KBM-7 (cell line): ENCODE data around the gene ZNF350.
"Not testable (repeated sequence)": the region's sequence is repeated elsewhere in the genome, so short reads cannot be mapped to it uniquely, and the experiment has no call there.

Experiments
- DNase-seq: peaks from one replicate; pipeline ENCODE4 v3.0.0-alpha.2; 2015
- in situ Hi-C: fragments of 300-500 bp; cut with MboI; formaldehyde crosslinking; loops from 2 replicates; pipeline ENCODE4 v1.14.3; 2020; ENCODE audit warnings: low sequenced_read_pairs, low pct_unique_long_range_greater_than_20kb, mixed read lengths

ZNF350 gene

GRCh38 chr19:51977346-51977745, 9.3 kb downstream of the ZNF350 start:
- in situ Hi-C loops = no loop called here

GRCh38 chr19:51976852-51977251, 9.8 kb downstream of the ZNF350 start:
- DNase-seq = no peak
- in situ Hi-C loops = no loop called here

More at GRCh38 chr19:51977346-51977745, 9.3 kb downstream of the ZNF350 start:
- no peak for DNase-seq

GRCh38 chr19:51975787-51976186, 10.9 kb downstream of the ZNF350 start:
- in situ Hi-C loops, DNase-seq: not testable (repeated sequence)

- in situ Hi-C loops = no loop called here
- DNase-seq = peak; percentile 18
These were observed 15.0 kb downstream of the ZNF350 start for GRCh38 chr19:51971624-51972023.

- in situ Hi-C loops = no loop called here
These were observed 15.9 kb downstream of the ZNF350 start for GRCh38 chr19:51970718-51971117.

GRCh38 chr19:51965583-51965982, 21.1 kb downstream of the ZNF350 start:
- no peak for DNase-seq
- in situ Hi-C loops = no loop called here

More at GRCh38 chr19:51970718-51971117, 15.9 kb downstream of the ZNF350 start:
- DNase-seq = no peak

- in situ Hi-C loops = not testable (repeated sequence)
- peak; percentile 48 for DNase-seq
These were observed 25.9 kb downstream of the ZNF350 start for GRCh38 chr19:51960621-51961233.

GRCh38 chr19:51959791-51960190, 26.8 kb downstream of the ZNF350 start:
- no peak for DNase-seq
- in situ Hi-C loops = no loop called here

GRCh38 chr19:51957846-51958245, 28.8 kb downstream of the ZNF350 start:
- in situ Hi-C loops, DNase-seq: not testable (repeated sequence)

GRCh38 chr19:51948975-51949374, 37.7 kb downstream of the ZNF350 start:
- no peak for DNase-seq
- in situ Hi-C loops = no loop called here

- no peak for DNase-seq
- in situ Hi-C loops = no loop called here
These were observed 40.0 kb downstream of the ZNF350 start for GRCh38 chr19:51946602-51947001.

GRCh38 chr19:51944798-51945552, 41.7 kb downstream of the ZNF350 start:
- DNase-seq = no peak
- in situ Hi-C loops = no loop called here

GRCh38 chr19:51938936-51939335, 47.7 kb downstream of the ZNF350 start:
- in situ Hi-C loops = no loop called here

GRCh38 chr19:51931921-51932320, 54.7 kb downstream of the ZNF350 start:
- in situ Hi-C loops = no loop called here
- DNase-seq = no peak

More at GRCh38 chr19:51938936-51939335, 47.7 kb downstream of the ZNF350 start:
- no peak for DNase-seq

GRCh38 chr19:51927859-51928258, 58.8 kb downstream of the ZNF350 start:
- no peak for DNase-seq
- in situ Hi-C loops = no loop called here

GRCh38 chr19:51926784-51927741, 59.6 kb downstream of the ZNF350 start, which contains the start of gene ZNF613:
TSS of gene ZNF613 (plus strand) at chr19:51927472. CDS start at chr19:51936221, 8,749 bp downstream.
- DNase-seq = peak; percentile 95
- in situ Hi-C loops = no loop called here

GRCh38 chr19:51926426-51926783, 60.2 kb downstream of the ZNF350 start:
- in situ Hi-C loops = no loop called here
- no peak for DNase-seq

- in situ Hi-C loops = no loop called here
- no peak for DNase-seq
These were observed 64.7 kb downstream of the ZNF350 start for GRCh38 chr19:51921949-51922348.

GRCh38 chr19:51919606-51920005, 67.0 kb downstream of the ZNF350 start:
- in situ Hi-C loops = no loop called here
- no peak for DNase-seq
